HUDEP-2 (cell line): ENCODE data around the gene JCAD.

Source experiments
- DNase-seq, 76 experiments: peaks; one replicate each; lab custom pipeline; 2025; ENCODE audit not compliant: unreplicated experiment in 76 of 76; lab: John Stamatoyannopoulos, UW

Gene JCAD

DNA sequence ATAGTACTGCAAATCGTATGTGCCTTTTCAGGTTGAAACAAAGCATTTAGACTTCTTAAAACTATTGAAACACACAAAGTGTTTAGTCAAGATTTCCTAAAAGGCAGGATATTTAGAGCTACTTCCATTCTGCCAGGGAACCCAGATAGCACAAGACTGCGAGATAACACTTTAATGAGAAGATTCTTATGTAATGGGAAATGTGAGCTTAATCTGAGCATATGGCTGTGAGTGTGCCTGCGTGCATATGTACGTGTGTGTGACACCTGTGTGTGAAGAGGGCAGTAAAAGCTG is 14.3 kb upstream of the JCAD start:
- no peak for DNase-seq

DNA sequence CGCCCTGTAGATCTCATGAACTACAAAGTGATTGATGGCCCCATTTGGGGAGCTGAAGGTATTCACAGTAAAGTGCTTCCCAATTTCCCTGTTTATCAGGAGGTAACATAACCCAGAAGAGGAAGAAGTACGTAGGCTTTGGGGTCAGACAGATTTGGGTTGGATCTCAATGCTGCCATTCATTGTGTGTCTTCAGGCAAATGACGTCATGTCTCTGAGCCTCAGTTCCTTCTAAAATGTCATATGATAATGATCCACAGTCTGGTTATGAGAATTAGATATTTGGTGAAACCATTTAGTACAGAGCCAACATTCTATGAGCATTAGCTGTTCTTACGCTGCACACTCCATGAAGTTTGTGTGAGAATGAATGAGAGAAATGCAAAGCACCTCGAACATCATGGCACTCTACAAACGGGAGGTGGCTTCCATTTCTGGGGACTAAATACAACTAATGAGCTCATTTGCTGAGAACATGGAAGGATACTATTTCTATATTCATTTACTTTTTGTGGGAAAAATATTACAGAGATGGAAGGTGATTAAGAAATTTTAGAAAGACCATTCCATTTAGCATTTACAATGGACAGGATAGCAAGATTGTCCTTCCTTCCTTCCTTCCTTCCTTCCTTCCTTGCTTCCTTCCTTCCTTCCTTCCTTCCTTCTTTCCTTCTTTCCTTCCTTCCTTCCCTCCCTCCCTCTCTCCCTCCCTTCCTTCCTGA is 13.8 kb upstream of the JCAD start:
- no peak for DNase-seq

GRCh38 chr10:30072068-30072467 is 12.7 kb upstream of the JCAD start:
- no peak for DNase-seq

DNA sequence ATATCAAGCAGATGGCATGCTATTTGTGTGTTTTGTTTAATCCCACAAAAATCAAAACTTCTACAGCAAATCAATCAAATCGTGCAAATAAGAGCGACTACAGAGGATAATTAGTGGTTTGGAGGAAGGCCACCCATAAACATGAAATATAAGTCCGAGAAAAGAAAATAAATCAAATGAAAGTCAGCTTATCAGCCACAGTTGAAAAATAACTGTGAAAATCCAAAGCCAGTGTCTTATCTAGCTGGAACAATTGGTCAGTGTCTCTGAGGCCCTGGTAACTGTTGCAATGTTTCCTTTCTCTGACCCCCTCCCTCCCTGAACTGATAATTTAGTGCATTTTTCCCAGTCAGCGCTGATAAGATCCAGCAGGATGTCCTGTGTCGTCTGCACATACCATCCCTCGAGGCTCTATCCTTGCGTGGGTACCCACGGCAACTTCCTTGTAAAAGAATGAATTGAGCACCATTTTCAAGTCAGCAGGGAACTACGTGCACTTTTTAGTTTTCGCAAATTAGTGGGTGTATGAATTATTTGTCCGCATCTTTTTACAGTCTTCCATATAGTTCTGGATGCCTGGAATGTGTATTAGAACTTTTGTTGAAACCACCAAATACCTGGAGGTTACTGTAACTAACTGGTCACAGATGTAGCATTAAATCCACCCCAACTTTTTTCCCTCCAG is 10.8 kb upstream of the JCAD start:
- DNase-seq, result peak in 3 of 76 experiments; percentile 5 to 7 (median 6)

DNA sequence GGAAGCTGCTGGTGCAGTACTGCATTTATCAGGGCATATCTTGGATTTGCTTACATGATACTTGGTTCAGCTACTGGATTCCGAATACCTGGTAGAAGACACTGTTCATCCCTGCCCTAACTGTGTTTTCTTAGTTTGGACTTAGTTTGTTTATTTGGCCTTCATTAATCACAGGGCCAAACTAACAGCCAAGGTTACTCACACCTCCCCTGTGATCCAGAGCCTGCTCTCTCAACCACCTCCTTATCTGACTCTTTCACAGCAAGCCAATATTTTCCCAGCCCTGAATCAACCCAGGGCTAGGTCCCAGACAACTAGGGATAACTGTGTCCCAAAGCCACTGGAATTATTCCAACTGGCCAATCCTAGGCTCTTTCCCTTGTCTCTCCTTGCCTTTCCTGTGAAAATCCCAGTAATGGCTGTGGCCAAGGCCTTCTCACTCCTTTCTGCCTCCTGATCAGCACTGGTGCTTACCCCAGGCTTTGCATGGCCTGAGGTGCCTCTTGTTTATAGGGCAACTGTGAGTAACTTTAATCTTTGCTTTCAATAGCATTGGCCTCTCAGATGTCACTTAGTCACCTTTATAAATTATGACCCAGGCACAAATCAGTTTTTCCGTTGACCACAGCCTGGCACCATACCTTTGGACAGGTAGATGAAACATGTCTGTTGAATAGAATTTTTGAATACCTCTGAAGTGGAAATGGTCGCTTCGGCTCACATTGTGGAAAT is 9.3 kb upstream of the JCAD start:
- no peak for DNase-seq

GRCh38 chr10:30063099-30063498 is 3.7 kb upstream of the JCAD start:
- no peak for DNase-seq

GRCh38 chr10:30062582-30062981 is 3.2 kb upstream of the JCAD start:
- no peak for DNase-seq

DNA sequence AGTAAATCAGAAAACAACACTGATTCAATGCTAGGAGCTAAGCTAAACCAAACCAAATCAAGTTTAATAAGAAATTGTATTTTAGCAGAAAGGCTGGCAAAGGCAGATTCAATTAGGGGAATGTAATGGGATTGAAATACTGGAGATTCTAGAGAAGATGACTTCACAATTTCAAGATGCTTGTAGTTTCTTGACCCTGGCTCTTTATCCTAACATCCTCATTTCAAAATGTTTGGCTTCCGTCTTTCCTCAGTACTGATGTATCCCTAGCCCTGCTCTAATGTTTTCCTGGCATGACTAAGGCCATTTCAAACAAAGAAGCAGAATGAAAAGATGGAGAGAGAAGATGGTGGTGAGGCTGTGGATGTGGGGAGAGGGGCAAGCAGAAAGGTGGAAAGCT is 2.7 kb upstream of the JCAD start:
- DNase-seq, result no peak

DNA sequence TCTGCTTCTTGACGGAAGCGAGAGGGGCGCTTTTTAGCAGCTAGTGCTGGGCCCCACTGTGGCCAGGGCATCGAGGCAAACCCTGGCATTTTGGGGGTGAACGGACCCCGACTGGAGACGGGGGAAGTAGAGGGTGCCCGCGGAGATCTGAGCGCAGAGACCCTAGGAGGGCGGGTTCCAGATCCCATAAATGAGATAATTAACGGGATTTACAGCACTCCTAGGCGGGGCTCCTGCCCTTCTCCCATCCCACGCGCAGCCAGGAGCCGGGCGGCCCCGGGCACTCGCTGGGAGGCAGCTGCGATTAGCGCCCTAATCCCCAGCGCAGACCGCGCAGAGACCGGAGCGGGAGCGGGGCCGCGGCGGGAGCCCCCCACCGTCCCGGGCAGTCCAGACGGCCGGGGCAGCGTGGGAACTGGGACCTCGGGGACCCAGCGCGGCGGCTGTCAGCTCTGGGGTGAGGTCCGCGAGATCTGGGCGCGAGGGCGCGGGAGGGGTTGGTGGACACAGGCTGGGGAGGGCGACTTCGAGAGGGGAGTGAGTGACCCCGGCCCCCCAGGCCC is 735 bp downstream of the JCAD start:
- no peak for DNase-seq

GRCh38 chr10:30057894-30058556 is 1.4 kb downstream of the JCAD start:
- no peak for DNase-seq

DNA sequence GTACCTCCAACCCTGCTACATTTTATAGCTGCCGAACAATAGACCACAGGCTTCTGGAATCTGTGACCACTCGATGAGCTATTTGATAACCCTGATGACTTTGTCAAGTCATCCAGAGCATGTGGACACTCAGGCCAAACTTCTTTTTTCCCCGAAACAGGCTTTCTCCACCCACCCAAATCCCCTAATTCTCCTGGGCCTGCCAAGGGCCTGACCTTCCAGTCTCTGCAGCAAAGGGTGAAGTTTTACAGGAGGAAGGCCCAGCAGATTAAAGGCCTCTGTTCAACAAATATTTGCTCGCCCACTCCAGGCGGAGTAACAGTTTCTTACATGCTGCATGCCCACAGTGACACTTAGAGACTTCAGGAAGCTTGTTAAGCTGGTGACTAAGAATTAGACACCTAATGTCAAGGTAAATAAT is 2.0 kb downstream of the JCAD start:
- no peak for DNase-seq

- no peak for DNase-seq
Observed at GRCh38 chr10:30056767-30057355, 2.5 kb downstream of the JCAD start.

- no peak for DNase-seq
Observed at GRCh38 chr10:30056281-30056680, 3.1 kb downstream of the JCAD start.

DNA sequence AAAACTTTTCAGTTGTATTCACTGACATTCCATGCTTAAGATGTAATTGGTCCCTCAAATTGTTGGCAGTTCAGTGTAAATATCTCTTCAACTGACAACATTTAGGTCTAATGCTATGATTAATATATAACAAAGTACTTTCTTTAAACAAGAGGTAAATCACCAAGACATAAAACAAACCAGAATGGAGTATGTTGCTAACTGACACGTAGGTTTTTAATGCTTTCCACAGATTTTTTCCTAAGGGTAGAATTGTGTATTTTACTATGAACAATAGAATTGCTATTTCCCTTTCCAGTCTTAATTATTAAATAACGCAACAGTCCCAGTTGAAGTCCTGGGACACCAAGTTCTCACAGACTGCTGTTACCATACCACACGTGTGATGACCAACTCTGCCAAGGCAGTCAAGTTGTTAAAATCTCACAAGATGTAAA is 4.1 kb downstream of the JCAD start:
- DNase-seq, result no peak

DNA sequence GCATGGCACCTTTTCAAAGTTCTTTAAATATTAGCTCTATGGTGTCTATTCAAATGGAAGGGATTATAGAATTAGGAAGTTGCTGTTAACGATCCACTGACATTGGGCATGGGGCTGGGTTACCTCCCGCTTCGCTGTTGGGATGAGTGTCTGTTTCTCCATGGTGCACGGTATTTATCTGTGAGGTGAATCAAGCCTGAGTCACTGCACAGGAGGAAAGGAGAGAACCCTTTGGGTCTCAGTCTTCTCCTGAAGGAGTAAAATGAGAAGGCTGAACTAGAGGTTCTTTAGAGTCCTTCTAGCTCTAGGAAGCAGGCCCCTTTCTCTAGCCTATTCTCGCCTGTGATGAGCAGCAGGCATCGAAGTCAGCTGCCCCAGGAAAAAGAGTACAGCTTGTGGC is 7.3 kb downstream of the JCAD start:
- no peak for DNase-seq

- no peak for DNase-seq
Observed at GRCh38 chr10:30051220-30051619, 8.2 kb downstream of the JCAD start.

- DNase-seq, result no peak
Observed at GRCh38 chr10:30050411-30050810, 9.0 kb downstream of the JCAD start.

GRCh38 chr10:30048768-30049517 is 10.4 kb downstream of the JCAD start:
- DNase-seq, result no peak

DNA sequence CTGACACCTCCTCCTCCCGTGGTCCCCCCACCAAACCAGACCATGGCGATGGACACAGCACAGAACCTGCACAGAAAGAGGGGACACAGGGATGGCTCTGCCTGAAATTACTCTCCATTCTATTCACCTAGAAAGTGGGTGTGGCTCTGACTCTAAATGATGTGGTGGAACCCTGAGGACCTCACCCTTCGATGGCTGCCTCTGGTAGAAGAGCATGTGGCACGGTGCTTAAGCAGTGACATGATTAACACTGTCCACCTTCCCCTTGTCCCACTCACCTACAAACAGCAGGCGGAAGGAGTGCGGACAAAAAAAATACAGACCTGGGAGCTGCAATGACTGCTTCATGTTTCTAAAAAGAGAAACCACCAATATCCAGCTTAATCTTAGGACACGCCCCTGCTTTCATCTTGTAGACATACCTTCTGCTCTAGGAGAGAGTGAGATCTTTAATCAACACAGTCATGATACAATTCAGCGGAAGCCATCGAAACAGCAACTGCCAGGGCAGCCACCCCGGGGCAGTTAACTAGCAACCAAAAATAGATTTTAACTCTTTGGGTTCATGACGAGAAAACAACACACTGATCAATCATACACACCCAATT is 11.4 kb downstream of the JCAD start:
- DNase-seq, result no peak

DNA sequence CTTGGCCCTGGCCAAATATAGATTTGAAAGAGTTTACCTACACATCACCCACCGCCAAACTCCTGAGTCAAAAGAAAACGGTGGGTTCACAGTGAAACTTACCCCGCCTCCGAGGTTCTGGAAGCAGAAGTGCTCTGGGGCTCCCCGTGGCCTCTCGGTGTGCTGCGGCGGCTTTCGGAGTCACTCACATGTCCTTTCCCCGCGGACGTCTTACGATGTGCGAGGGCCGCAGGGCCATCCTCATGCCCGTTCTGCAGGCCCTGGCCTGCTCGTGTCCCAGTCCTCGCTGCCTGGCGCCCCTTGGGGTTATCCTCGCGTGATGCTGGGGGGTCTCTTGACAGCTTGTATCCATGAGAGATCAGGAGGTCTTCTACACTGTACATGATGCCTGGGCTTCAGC is 12.0 kb downstream of the JCAD start:
- DNase-seq, result no peak
